Lung microvascular endothelial cell (primary cell): Measurements from ENCODE around the gene TCEA2. TPM values are rescaled to one million over a fixed set of nuclear protein-coding genes. Genes with fewer than 3 reads are reported as not detected.

Experiments used
- total RNA-seq: library from RNA; depleted of rRNA; stranded (reverse); fragments of >200 nt; gene quantifications from 2 replicates; pipeline ENCODE4 v1.2.1, GENCODE V29; 2014

The TCEA2 gene
- total RNA-seq, 1 donor from 2014 or later = 30.6 TPM

Other genes with a start within 250 kb of the TCEA2 start
- 37.7 and 46.4 TPM in 2 replicates for gene ZBTB46, start 231.9 kb upstream of the TCEA2 start, total RNA-seq
- gene ABHD16B, start 201.7 kb upstream of the TCEA2 start, total RNA-seq = not detected in 2 replicates
- 96.3 and 113 TPM in 2 replicates for gene TPD52L2, start 197.9 kb upstream of the TCEA2 start, total RNA-seq
- 58.4 and 68.5 TPM in 2 replicates for gene DNAJC5, start 168.1 kb upstream of the TCEA2 start, total RNA-seq
- gene UCKL1, start 106.8 kb upstream of the TCEA2 start, total RNA-seq = 25.5 and 29.6 TPM in 2 replicates
- 6.1 and 7.1 TPM in 2 replicates for gene ZNF512B, start 93.3 kb upstream of the TCEA2 start, total RNA-seq
- gene SAMD10, start 83.6 kb upstream of the TCEA2 start, total RNA-seq = 3.1 and 3.2 TPM in 2 replicates
- gene PRPF6, start 82.1 kb upstream of the TCEA2 start, total RNA-seq = 38.8 and 54.8 TPM in 2 replicates
- gene C20orf204, start 27.0 kb upstream of the TCEA2 start, total RNA-seq = 4.8 and 6.9 TPM in 2 replicates
- 23.8 and 29.6 TPM in 2 replicates for gene SOX18, start 13.6 kb upstream of the TCEA2 start, total RNA-seq
- gene RGS19, start 16.3 kb downstream of the TCEA2 start, total RNA-seq = 12.6 and 18.7 TPM in 2 replicates
- gene OPRL1, start 16.9 kb downstream of the TCEA2 start, total RNA-seq = 1.7 and 3.0 TPM in 2 replicates
- 0.20 and 0.22 TPM in 2 replicates for gene LKAAEAR1, start 21.2 kb downstream of the TCEA2 start, total RNA-seq
- gene NPBWR2, start 44.4 kb downstream of the TCEA2 start, total RNA-seq = not detected in 2 replicates
- gene MYT1, start 101.3 kb downstream of the TCEA2 start, total RNA-seq = under 0.01 TPM in 1 of 2 replicates, not detected in the other
- 40.5 and 41.2 TPM in 2 replicates for gene PCMTD2, start 192.6 kb downstream of the TCEA2 start, total RNA-seq